GM21526 (cell line): ENCODE data around the gene PMM2.
"Not testable (repeated sequence)": the region's sequence is repeated elsewhere in the genome, so short reads cannot be mapped to it uniquely, and the experiment has no call there.

Experiments
- ATAC-seq: cut with Tn5 transposase; IDR thresholded peaks from one replicate; pipeline ENCODE4 v1.9.1; 2021; ENCODE audit warnings: moderate library complexity; ENCODE audit not compliant: unreplicated experiment, low FRiP score

PMM2 gene

GRCh38 chr16:8865145-8865882 lies 67.7 kb downstream of the PMM2 start:
- no peak for ATAC-seq

GRCh38 chr16:8866118-8866883 lies 68.7 kb downstream of the PMM2 start:
- no peak for ATAC-seq

- ATAC-seq: no peak
These were observed 69.2 kb downstream of the PMM2 start for GRCh38 chr16:8866884-8867215.

- ATAC-seq: no peak
These were observed 69.7 kb downstream of the PMM2 start for GRCh38 chr16:8867216-8867931.

GRCh38 chr16:8867932-8868415 lies 70.3 kb downstream of the PMM2 start:
- no peak for ATAC-seq

- peak; percentile 55 for ATAC-seq
These were observed 71.0 kb downstream of the PMM2 start, which contains the start of gene CARHSP1 for GRCh38 chr16:8868416-8869211. TSS of gene CARHSP1 (minus strand) at chr16:8869006. CDS start at chr16:8859328, 9,678 bp downstream.

- no peak for ATAC-seq
These were observed 71.8 kb downstream of the PMM2 start for GRCh38 chr16:8869212-8869987.

GRCh38 chr16:8869988-8870241 lies 72.3 kb downstream of the PMM2 start:
- not testable (repeated sequence) for ATAC-seq

- ATAC-seq: no peak
These were observed 74.4 kb downstream of the PMM2 start for GRCh38 chr16:8872071-8872470.

- ATAC-seq: no peak
These were observed 75.6 kb downstream of the PMM2 start for GRCh38 chr16:8872967-8873865.

- not testable (repeated sequence) for ATAC-seq
These were observed 76.2 kb downstream of the PMM2 start for GRCh38 chr16:8873866-8874195.

GRCh38 chr16:8874388-8874787 lies 76.7 kb downstream of the PMM2 start:
- no peak for ATAC-seq

GRCh38 chr16:8875317-8875716 lies 77.7 kb downstream of the PMM2 start:
- ATAC-seq: not testable (repeated sequence)

GRCh38 chr16:8877894-8878522 lies 80.4 kb downstream of the PMM2 start:
- no peak for ATAC-seq

GRCh38 chr16:8878523-8878911 lies 80.9 kb downstream of the PMM2 start:
- ATAC-seq: no peak

GRCh38 chr16:8880839-8881510 lies 83.3 kb downstream of the PMM2 start:
- ATAC-seq: no peak

- ATAC-seq: no peak
These were observed 84.5 kb downstream of the PMM2 start, which contains the start of gene LITAFD for GRCh38 chr16:8882041-8882617. TSS of gene LITAFD (plus strand) at chr16:8882351. CDS start at chr16:8884356, 2,005 bp downstream.
